ENCODE measurements around the gene SLC5A12.

The SLC5A12 gene

DNA sequence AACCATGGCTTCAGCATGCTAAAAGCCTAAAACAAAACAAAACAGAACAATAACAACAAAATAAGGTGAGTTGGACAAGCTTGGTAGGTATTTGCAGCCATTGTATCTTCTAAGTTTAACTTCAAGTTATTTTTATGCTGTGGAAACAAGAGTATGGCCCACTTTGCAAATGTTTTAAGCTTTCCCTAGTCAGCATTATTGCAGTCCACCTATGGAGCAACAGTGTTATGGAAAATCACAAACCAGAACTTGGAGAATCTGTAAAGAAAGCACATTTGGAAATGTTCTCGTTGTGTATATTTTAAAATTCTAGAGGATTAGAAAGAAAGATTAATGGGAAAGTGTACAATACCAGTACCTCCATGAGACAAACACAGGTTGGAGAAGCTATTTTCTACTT, 7.4 kb upstream of the SLC5A12 start:
- H3K9me3 ChIP-seq (replicated peaks in 1 of 11), result peaks cover 0 to 6% (median 0%) of the 10 kb centered on the region in 11 experiments; a peak in 2 of 22 replicates
- H3K36me3 ChIP-seq, result no peaks in the 10 kb centered on the region
- no peaks in the 10 kb centered on the region for H4K20me1 ChIP-seq
- H3K27me3 ChIP-seq, result no peaks in the 10 kb centered on the region
- H3K9ac ChIP-seq, result no peak overlapping the region
- no peak overlapping the region for H3K4me3 ChIP-seq
- peaks cover 0 to 6% (median 0%) of the 10 kb centered on the region in 10 experiments; a peak in 2 of 20 replicates for H3K4me1 ChIP-seq
- TF ChIP-seq Cebpa-rat (IDR thresholded peaks at IDR 0.05), result no peak
- no peak overlapping the region for H3K27ac ChIP-seq
- no peak overlapping the region for H3K4me2 ChIP-seq

DNA sequence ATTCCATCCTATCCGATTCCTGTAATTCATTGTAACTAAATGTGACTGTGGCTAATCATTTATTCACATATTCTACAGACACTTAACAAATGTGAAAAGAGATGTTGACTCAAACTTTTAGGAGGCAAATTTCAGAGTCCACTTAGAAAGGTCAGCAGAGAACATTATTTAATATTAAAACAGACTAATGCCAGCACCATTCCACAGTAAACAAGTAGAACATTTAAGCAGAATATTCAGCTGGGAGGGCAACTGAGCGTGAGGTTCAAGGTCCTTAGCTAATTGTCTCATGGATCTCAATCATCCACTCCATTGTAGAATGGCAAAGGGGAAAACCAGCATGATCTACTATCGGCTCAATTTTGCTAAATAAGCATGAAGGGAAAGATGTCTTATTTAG, 5.1 kb upstream of the SLC5A12 start:
- H3K27me3 ChIP-seq, result no peaks in the 10 kb centered on the region
- no peak overlapping the region for H3K27ac ChIP-seq
- H4K20me1 ChIP-seq, result no peaks in the 10 kb centered on the region
- H3K4me1 ChIP-seq, result peaks cover 0 to 6% (median 0%) of the 10 kb centered on the region in 10 experiments; a peak in 2 of 20 replicates
- H3K9ac ChIP-seq, result no peak overlapping the region
- no peak overlapping the region for H3K4me3 ChIP-seq
- H3K4me2 ChIP-seq, result no peak overlapping the region
- peaks cover 0 to 3% (median 0%) of the 10 kb centered on the region in 11 experiments; a peak in 1 of 22 replicates for H3K9me3 ChIP-seq (replicated peaks in 1 of 11)
- H3K36me3 ChIP-seq, result no peaks in the 10 kb centered on the region
- TF ChIP-seq Cebpa-rat (IDR thresholded peaks at IDR 0.05), result no peak

DNA sequence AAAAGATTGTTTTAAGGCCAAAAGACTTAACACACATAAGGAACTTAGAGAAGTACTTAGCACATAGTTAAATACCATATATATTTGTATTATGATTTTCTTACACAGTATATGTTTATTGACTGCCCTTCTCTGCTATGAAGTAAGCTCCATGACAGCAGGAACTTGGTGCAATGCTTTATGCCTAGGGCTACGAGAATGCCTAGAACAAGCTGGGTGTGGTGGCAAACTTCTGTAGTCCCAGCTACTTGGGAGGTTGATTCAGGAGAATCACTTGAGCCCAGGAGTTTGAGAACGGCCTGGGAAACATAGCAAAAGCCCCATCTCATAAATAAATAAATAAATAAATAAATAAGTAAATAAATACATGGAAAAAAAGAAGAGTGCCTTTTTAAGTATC, 1.9 kb downstream of the SLC5A12 start:
- no peaks in the 10 kb centered on the region for H4K20me1 ChIP-seq
- no peak for TF ChIP-seq Cebpa-rat (IDR thresholded peaks at IDR 0.05)
- no peaks in the 10 kb centered on the region for H3K27me3 ChIP-seq
- no peaks in the 10 kb centered on the region for H3K4me1 ChIP-seq
- H3K9ac ChIP-seq, result no peak overlapping the region
- no peak overlapping the region for H3K4me3 ChIP-seq
- no peaks in the 10 kb centered on the region for H3K9me3 ChIP-seq (replicated peaks in 1 of 11)
- H3K4me2 ChIP-seq, result no peak overlapping the region
- no peaks in the 10 kb centered on the region for H3K36me3 ChIP-seq
- no peak overlapping the region for H3K27ac ChIP-seq

DNA sequence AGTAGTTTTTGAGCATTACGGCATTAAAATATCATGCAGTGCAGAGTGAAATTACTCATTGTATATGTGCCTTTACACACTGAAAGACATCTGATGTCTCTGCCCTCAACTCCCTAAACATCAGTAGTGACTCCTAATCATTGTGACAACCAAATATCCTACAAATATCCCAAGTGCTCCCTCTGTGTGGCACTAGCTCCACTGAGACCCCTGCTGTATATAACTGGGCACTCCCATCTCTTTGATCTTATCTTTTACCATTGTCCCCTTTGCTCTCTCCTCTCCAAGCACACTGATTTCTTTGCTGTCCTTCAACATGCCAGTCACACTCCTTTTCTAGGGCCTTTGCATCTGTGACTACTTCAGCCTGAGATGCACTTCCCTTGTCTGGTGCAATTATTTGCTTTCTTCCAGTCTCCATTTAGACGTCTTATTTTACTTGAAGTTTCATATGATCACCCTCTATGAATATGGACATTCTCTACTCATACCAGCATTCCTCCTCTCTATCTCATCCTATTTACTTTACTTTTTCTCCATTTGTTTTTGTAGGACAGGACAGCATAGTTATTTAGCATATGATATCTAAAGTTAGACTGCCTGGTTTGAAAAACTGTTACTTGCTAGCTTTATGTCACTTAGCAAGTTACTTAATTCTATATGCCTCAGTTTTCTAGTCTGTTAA, 2.4 kb downstream of the SLC5A12 start:
- Histone ChIP-seq H3K9ac (no peak overlapping the region), H3K4me2 (no peak overlapping the region), H3K9me3 (replicated peaks in 1 of 11) (no peaks in the 10 kb centered on the region), H3K4me1 (no peaks in the 10 kb centered on the region), H3K36me3 (no peaks in the 10 kb centered on the region), H3K27me3 (no peaks in the 10 kb centered on the region), H3K27ac (no peak overlapping the region), H3K4me3 (no peak overlapping the region), H4K20me1 (no peaks in the 10 kb centered on the region)
- no peak for TF ChIP-seq Cebpa-rat (IDR thresholded peaks at IDR 0.05)

DNA sequence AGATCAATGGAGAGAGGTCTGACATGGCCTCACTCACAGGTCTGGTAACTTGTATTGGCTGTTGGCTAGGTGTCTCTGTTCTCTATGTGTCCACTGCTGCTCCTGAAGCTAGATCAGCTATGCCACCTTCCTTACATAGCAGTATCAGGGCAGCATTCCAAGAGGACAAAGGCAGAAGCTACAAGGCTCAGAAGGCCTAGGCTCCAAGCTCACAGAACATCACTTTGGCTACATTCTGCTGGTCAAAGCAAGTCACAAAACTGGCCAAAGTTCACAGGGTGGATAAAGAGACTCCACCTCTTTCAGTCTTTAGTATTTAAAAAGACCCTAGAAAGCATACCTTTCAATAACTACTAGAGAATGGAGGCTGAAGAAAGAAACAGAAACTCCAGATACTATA, 4.1 kb downstream of the SLC5A12 start:
- no peak overlapping the region for H3K9ac ChIP-seq
- H3K4me2 ChIP-seq, result no peak overlapping the region
- no peaks in the 10 kb centered on the region for H3K27me3 ChIP-seq
- no peak overlapping the region for H3K4me3 ChIP-seq
- H3K9me3 ChIP-seq (replicated peaks in 1 of 11), result no peaks in the 10 kb centered on the region
- no peak overlapping the region for H3K27ac ChIP-seq
- H4K20me1 ChIP-seq, result no peaks in the 10 kb centered on the region
- no peaks in the 10 kb centered on the region for H3K36me3 ChIP-seq
- no peak for TF ChIP-seq Cebpa-rat (IDR thresholded peaks at IDR 0.05)
- no peaks in the 10 kb centered on the region for H3K4me1 ChIP-seq

DNA sequence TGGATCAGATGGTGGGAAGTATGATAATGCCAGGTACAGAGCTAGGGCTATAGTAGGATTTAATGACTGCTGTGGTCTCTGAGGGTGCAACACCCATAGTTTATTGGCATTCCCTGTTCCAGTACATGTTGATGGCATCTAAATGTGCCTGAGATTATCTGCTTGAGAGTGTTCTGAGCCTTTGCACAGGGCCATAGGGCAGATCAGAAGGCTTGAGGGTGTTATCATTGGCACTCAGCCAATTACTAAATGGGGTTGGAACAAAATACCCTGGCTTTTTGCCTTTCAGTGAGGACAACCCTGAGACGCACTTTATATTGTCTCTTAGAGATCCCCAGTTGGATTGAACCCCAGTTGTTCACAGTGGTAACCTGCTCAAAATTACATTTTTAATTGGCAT, 6.7 kb downstream of the SLC5A12 start:
- Histone ChIP-seq H3K4me1 (peaks cover 0 to 6% (median 0%) of the 10 kb centered on the region in 10 experiments; a peak in 4 of 20 replicates), H3K27ac (no peak overlapping the region), H3K9ac (no peak overlapping the region), H3K9me3 (replicated peaks in 1 of 11) (no peaks in the 10 kb centered on the region), H3K4me2 (no peak overlapping the region), H4K20me1 (no peaks in the 10 kb centered on the region), H3K36me3 (no peaks in the 10 kb centered on the region), H3K27me3 (no peaks in the 10 kb centered on the region), H3K4me3 (no peak overlapping the region)
- TF ChIP-seq Cebpa-rat (IDR thresholded peaks at IDR 0.05), result no peak

DNA sequence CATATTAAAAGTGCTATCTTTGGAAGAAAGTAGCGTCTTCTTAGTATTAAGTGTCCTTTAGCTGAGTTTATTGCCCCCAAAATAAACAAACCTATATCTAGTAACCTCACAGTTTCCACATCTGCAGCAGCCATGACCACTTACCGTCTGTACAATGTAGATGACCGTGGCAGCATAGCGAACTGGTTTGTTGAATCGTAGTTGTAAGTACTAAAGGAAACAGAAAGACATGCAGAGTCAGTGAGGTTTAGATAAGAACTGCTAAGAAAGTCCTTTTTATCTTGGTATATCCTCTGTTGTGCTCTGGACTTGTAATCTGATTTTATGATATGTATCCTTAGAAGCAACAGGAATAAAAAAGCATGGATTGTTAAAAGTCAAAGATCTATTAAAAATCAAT, 9.4 kb downstream of the SLC5A12 start:
- H3K36me3 ChIP-seq, result no peaks in the 10 kb centered on the region
- H4K20me1 ChIP-seq, result no peaks in the 10 kb centered on the region
- H3K27ac ChIP-seq, result no peak overlapping the region
- no peaks in the 10 kb centered on the region for H3K9me3 ChIP-seq (replicated peaks in 1 of 11)
- H3K9ac ChIP-seq, result no peak overlapping the region
- no peak overlapping the region for H3K4me3 ChIP-seq
- H3K4me2 ChIP-seq, result peak overlapping the region in 2 of 11 experiments; percentile 17 to 40; a peak in 3 of 22 replicates
- no peak for TF ChIP-seq Cebpa-rat (IDR thresholded peaks at IDR 0.05)
- H3K4me1 ChIP-seq, result peaks cover 0 to 20% (median 9%) of the 10 kb centered on the region in 10 experiments; a peak in 10 of 20 replicates
- no peaks in the 10 kb centered on the region for H3K27me3 ChIP-seq

DNA sequence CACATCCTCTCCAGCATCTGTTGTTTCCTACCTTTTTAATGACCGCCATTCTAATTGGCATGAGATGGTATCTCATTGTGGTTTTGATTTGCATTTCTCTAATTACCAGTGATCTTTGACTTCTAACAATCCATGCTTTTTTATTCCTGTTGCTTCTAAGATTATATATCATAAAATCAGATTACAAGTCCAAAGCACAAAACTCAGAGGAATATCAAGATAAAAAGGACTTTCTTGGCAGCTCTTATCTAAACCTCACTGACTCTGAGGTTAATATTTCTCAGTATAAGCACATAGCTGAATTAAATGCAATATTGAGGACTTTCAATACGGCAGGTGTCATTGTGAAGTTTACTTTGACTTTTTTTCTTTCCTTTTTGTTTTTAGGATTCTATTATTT, 11.4 kb downstream of the SLC5A12 start:
- no peak overlapping the region for H3K4me3 ChIP-seq
- H3K27ac ChIP-seq, result no peak overlapping the region
- TF ChIP-seq Cebpa-rat (IDR thresholded peaks at IDR 0.05), result no peak

DNA sequence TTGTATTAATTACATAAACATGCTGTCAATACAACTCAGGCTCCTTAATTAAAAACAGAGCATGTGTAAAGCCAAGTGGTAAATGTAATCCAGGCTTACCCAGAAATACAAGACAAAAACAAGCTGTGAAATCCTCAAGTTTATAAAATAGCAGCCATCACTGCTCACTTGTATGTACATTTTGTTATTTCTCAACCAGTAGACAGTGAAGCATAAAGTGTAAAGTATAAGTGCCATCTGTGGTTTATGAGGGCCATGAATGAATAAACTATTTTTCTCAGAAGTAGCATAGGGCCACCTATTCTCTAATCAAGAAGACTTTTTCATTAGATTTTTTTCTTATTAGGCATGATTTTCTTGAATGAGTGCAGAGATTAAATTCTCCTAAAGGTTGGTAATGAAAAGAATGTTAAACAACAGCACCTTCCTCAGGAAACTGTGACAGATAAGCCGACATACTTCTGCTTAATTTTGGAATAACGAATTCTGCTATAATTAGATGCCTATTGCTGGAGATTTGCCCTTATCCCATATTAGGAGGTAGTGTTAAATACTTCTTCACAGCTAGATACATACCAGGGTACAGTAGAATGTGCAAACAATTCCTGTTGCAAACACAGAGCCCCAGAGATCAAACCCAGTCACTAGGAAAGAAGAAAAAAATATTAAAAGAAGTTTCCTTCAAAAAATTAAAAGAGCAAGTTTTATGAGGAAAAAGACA, 13.0 kb downstream of the SLC5A12 start:
- no peaks in the 10 kb centered on the region for H3K36me3 ChIP-seq
- TF ChIP-seq Cebpa-rat (IDR thresholded peaks at IDR 0.05), result no peak
- H3K9me3 ChIP-seq (replicated peaks in 1 of 11), result no peaks in the 10 kb centered on the region
- H3K27ac ChIP-seq, result no peak overlapping the region
- no peaks in the 10 kb centered on the region; a peak in 1 of 22 replicates for H4K20me1 ChIP-seq
- no peak overlapping the region for H3K4me3 ChIP-seq
- no peaks in the 10 kb centered on the region for H3K27me3 ChIP-seq
- H3K9ac ChIP-seq, result no peak overlapping the region
- H3K4me1 ChIP-seq, result peaks cover 0 to 20% (median 9%) of the 10 kb centered on the region in 10 experiments; a peak in 10 of 20 replicates
- peak overlapping the region in 7 of 11 experiments; percentile 4 to 76 (median 53); a peak in 11 of 22 replicates for H3K4me2 ChIP-seq

More for the DNA sequence above, 11.4 kb downstream of the SLC5A12 start:
- peaks cover 0 to 20% (median 9%) of the 10 kb centered on the region in 10 experiments; a peak in 10 of 20 replicates for H3K4me1 ChIP-seq
- H3K9ac ChIP-seq, result no peak overlapping the region
- no peaks in the 10 kb centered on the region for H4K20me1 ChIP-seq
- no peak overlapping the region for H3K4me2 ChIP-seq
- H3K36me3 ChIP-seq, result no peaks in the 10 kb centered on the region
- H3K27me3 ChIP-seq, result no peaks in the 10 kb centered on the region
- H3K9me3 ChIP-seq (replicated peaks in 1 of 11), result no peaks in the 10 kb centered on the region

Data from BLaER1 treated with 17β-estradiol and CSF1 and Interleukin-3, amounts not matched to agents 10 nM and 100 nM (cell line).